SK-N-SH (cell line): Measurements from ENCODE around the gene PCED1B. TPM values are rescaled to one million over a fixed set of nuclear protein-coding genes. Genes with fewer than 3 reads are reported as not detected.

Source experiments
- CTCF ChIA-PET: fragments of 300-600, 350-600 bp; formaldehyde crosslinking; extraction: SDS; loops from one replicate; lab custom pipeline; 2021; lab: Yijun Ruan, JAX
- POLR2A ChIA-PET: fragments of 350-600 bp; sonication (Branson Sonifier 250); formaldehyde crosslinking; extraction: SDS; loops from one replicate; lab custom pipeline; 2020; ENCODE audit warnings: antibody characterized with exemption, inconsistent platforms; lab: Yijun Ruan, JAX
- DNase-seq: peaks from one replicate; pipeline ENCODE4 v3.0.0; 2012
- H2AFZ ChIP-seq: fragments of 200-600 bp; sonication (generic); 2 replicates; pipeline ENCODE4 v1.8.1; 2016; ENCODE audit warnings: antibody characterized with exemption, mild to moderate bottlenecking, low read depth
- H3F3A ChIP-seq: fragments of 200-600 bp; sonication (generic); replicated peaks from 2 replicates; pipeline ENCODE3; 2016; ENCODE audit warnings: antibody characterized with exemption, mild to moderate bottlenecking; ENCODE audit not compliant: insufficient read depth
- H3K27ac ChIP-seq, 2 experiments: fragments of 200-500 bp in 1 of 2; fragments of 200-600 bp in 1 of 2; sonication (Bioruptor generic) in 1 of 2; sonication (generic), shearing (Covaris generic) in 1 of 2; 2 replicates each; pipeline versions ENCODE4 v1.5.1 to v1.6.1; 2014 to 2016; ENCODE audit warnings: low read depth in 2 of 2, inconsistent platforms in 1 of 2, low read length in 1 of 2, mild to moderate bottlenecking in 1 of 2, mixed read lengths in 1 of 2
- H3K27me3 ChIP-seq: fragments of 200-600 bp; sonication (generic), shearing (Covaris generic); 2 replicates; pipeline ENCODE4 v1.6.1; 2016; ENCODE audit warnings: mixed run types; ENCODE audit not compliant: insufficient read depth
- H3K36me3 ChIP-seq, 2 experiments: fragments of 200-500 bp in 1 of 2; fragments of 200-600 bp in 1 of 2; sonication (Bioruptor generic) in 1 of 2; sonication (generic) in 1 of 2; replicated peaks in 1 of 2; 2 replicates each; pipeline versions ENCODE3 to v1.5.1; 2014 to 2016; ENCODE audit warnings: low read length in 1 of 2, mild to moderate bottlenecking in 1 of 2; ENCODE audit not compliant: insufficient read depth in 2 of 2, control insufficient read depth in 1 of 2
- H3K4me1 ChIP-seq, 2 experiments: fragments of 200-500 bp in 1 of 2; fragments of 200-600 bp in 1 of 2; sonication (Bioruptor generic) in 1 of 2; sonication (generic), shearing (Covaris generic) in 1 of 2; 2 replicates each; pipeline versions ENCODE4 v1.5.1 to v1.6.1; 2014 to 2016; ENCODE audit warnings: low read depth in 1 of 2, low read length in 1 of 2, mixed run types in 1 of 2; ENCODE audit not compliant: insufficient read depth in 2 of 2, control insufficient read depth in 1 of 2
- H3K4me2 ChIP-seq: fragments of 200-600 bp; sonication (generic), shearing (Covaris generic); 2 replicates; pipeline ENCODE4 v1.6.1; 2017; ENCODE audit warnings: mixed run types
- H3K4me3 ChIP-seq, 2 experiments: fragments of 200-500 bp in 1 of 2; fragments of 200-600 bp in 1 of 2; sonication (Bioruptor generic) in 1 of 2; sonication (generic), shearing (Covaris generic) in 1 of 2; 2 replicates each; pipeline versions ENCODE4 v1.5.1 to v1.8.1; 2014 to 2016; ENCODE audit warnings: low read depth in 2 of 2, inconsistent platforms in 1 of 2, low read length in 1 of 2, mild to moderate bottlenecking in 1 of 2, mixed read lengths in 1 of 2, moderate library complexity in 1 of 2
- H3K79me2 ChIP-seq: fragments of 200-600 bp; sonication (generic); 2 replicates; pipeline ENCODE4 v1.8.1; 2017; ENCODE audit warnings: mild to moderate bottlenecking; ENCODE audit not compliant: insufficient read depth
- H3K9ac ChIP-seq: fragments of 200-600 bp; sonication (generic); 2 replicates; pipeline ENCODE4 v1.6.1; 2017; ENCODE audit warnings: mixed run types
- H3K9me2 ChIP-seq: fragments of 200-600 bp; sonication (generic); 2 replicates; pipeline ENCODE4 v1.6.1; 2017; ENCODE audit warnings: mixed run types
- H3K9me3 ChIP-seq: fragments of 200-600 bp; sonication (generic); 2 replicates; pipeline ENCODE4 v1.6.1; 2017; ENCODE audit warnings: mixed run types, mild to moderate bottlenecking, moderate library complexity
- H4K20me1 ChIP-seq: fragments of 200-600 bp; sonication (generic); 2 replicates; pipeline ENCODE4 v1.6.1; 2017; ENCODE audit warnings: mild to moderate bottlenecking, mixed run types; ENCODE audit not compliant: insufficient read depth
- CHD2 ChIP-seq: fragments of 150-350 bp; IDR thresholded peaks from 2 replicates; pipeline ENCODE4 v1.6.1; 2018; ENCODE audit warnings: low read length; ENCODE audit not compliant: partially characterized antibody
- CTCF ChIP-seq: fragments of 200-600 bp; sonication (generic); IDR thresholded peaks from 2 replicates; pipeline ENCODE4 v1.6.1; 2017; ENCODE audit warnings: antibody characterized with exemption, mild to moderate bottlenecking, moderate library complexity
- FOSL2 ChIP-seq: IDR thresholded peaks from 2 replicates; pipeline ENCODE4 v1.4.0; 2012; ENCODE audit warnings: low read depth, mild to moderate bottlenecking, moderate library complexity, borderline replicate concordance
- JUND ChIP-seq: IDR thresholded peaks from 2 replicates; pipeline ENCODE4 v1.4.0; 2012
- MEF2A ChIP-seq: IDR thresholded peaks from 2 replicates; pipeline ENCODE4 v1.4.0; 2012; ENCODE audit warnings: low read depth, borderline replicate concordance
- MXI1 ChIP-seq: IDR thresholded peaks from 2 replicates; pipeline ENCODE4 v1.6.1; 2012; ENCODE audit warnings: mild to moderate bottlenecking, low read depth, low read length, improper control_type of control experiment
- NRF1 ChIP-seq: IDR thresholded peaks from 2 replicates; pipeline ENCODE4 v1.6.1; 2012; ENCODE audit warnings: low read depth, mild to moderate bottlenecking, low read length
- PBX3 ChIP-seq: IDR thresholded peaks from 2 replicates; pipeline ENCODE4; 2012
- POLR2AphosphoS5 ChIP-seq: IDR thresholded peaks from 2 replicates; pipeline ENCODE4 v1.6.1; 2012; ENCODE audit warnings: low read depth, low read length
- RFX5 ChIP-seq: IDR thresholded peaks from 2 replicates; pipeline ENCODE4 v1.6.1; 2012; ENCODE audit warnings: mild to moderate bottlenecking, improper control_type of control experiment, low read length
- SIN3A ChIP-seq: IDR thresholded peaks from 2 replicates; pipeline ENCODE4 v1.6.1; 2012; ENCODE audit warnings: low read depth, mild to moderate bottlenecking, low read length, moderate library complexity, borderline replicate concordance
- SMC3 ChIP-seq: IDR thresholded peaks from 2 replicates; pipeline ENCODE4 v1.6.1; 2012; ENCODE audit warnings: low read depth, low read length, improper control_type of control experiment
- TAF1 ChIP-seq: IDR thresholded peaks from 2 replicates; pipeline ENCODE4 v1.6.1; 2012; ENCODE audit warnings: low read depth, mild to moderate bottlenecking, low read length, moderate library complexity, borderline replicate concordance
- TCF12 ChIP-seq: IDR thresholded peaks from 2 replicates; pipeline ENCODE4 v1.4.0; 2012
- TEAD4 ChIP-seq: IDR thresholded peaks from 2 replicates; pipeline ENCODE4 v1.4.0; 2012; ENCODE audit warnings: mild to moderate bottlenecking, borderline replicate concordance; ENCODE audit not compliant: insufficient read depth
- polyA plus RNA-seq, 3 experiments: library from polyadenylated mRNA; depleted of rRNA; stranded (reverse); fragments of >200 nt; gene quantifications; 2 replicates each; pipeline ENCODE4 v1.2.3, GENCODE V29; 2012
- TF ChIP-seq, protein P1 (sequence below): fragments of 150-350 bp; IDR thresholded peaks from 2 replicates; pipeline ENCODE4 v1.6.1; 2016; ENCODE audit warnings: mild to moderate bottlenecking, low read depth, low read length
- TF ChIP-seq, protein P2 (sequence below): IDR thresholded peaks from 2 replicates; pipeline ENCODE4 v1.4.0; 2012; ENCODE audit warnings: low read depth
- TF ChIP-seq, protein P3 (sequence below): IDR thresholded peaks from 2 replicates; pipeline ENCODE4 v1.4.0; 2012; ENCODE audit warnings: low read depth, borderline replicate concordance

The PCED1B gene
- polyA plus RNA-seq, 1 of the 3 experiments (the other 2 are of a cell fraction), result 0.21 TPM

DNA sequence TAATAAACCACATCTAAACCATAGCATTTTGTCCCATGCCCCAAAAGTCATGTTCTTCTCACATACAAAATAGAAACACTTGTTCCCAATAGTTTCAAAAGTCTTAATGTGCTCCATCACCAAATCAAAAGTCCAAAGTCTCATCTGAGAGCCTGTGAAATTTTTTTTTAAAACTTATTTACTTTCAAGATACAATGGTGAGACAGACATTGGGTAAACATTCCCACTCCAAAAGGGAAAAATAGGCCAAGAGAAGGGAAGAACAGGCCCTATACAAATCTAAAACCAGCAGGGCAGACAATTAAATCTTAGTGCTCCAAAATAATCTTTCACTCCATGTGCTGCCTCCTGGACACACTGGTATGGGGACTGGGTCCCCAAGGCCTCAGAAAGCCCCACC is 84.7 kb downstream of the PCED1B start:
- Histone ChIP-seq H3K27me3 (no peaks in the 10 kb centered on the region), H3K27ac (no peak overlapping the region), H3K4me2 (no peak overlapping the region), H3K9me2 (0 out of 2 replicates have a peak, but pooled peaks cover 2% of the 10 kb centered on the region), H4K20me1 (no peaks in the 10 kb centered on the region), H3K4me3 (no peak overlapping the region), H3K9ac (no peak overlapping the region), H3K4me1 (no peaks in the 10 kb centered on the region), H3F3A (no peaks in the 10 kb centered on the region), H3K9me3 (no peaks in the 10 kb centered on the region), H3K79me2 (no peaks in the 10 kb centered on the region), H2AFZ (no peak overlapping the region), H3K36me3 (no peaks in the 10 kb centered on the region)
- DNase-seq, result no peak
- ChIA-PET CTCF (no interaction called here), POLR2A (no interaction called here)
- no peak for TF ChIP-seq TAF1
- no peak for TF ChIP-seq TEAD4
- no peak for TF ChIP-seq SIN3A
- no peak for TF ChIP-seq TCF12
- TF ChIP-seq, protein P1, sequence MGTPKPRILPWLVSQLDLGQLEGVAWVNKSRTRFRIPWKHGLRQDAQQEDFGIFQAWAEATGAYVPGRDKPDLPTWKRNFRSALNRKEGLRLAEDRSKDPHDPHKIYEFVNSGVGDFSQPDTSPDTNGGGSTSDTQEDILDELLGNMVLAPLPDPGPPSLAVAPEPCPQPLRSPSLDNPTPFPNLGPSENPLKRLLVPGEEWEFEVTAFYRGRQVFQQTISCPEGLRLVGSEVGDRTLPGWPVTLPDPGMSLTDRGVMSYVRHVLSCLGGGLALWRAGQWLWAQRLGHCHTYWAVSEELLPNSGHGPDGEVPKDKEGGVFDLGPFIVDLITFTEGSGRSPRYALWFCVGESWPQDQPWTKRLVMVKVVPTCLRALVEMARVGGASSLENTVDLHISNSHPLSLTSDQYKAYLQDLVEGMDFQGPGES, result no peak
- TF ChIP-seq, protein P2, sequence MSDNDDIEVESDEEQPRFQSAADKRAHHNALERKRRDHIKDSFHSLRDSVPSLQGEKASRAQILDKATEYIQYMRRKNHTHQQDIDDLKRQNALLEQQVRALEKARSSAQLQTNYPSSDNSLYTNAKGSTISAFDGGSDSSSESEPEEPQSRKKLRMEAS, result no peak
- no peak for TF ChIP-seq JUND
- TF ChIP-seq PBX3, result no peak
- no peak for TF ChIP-seq RFX5
- TF ChIP-seq, protein P3, sequence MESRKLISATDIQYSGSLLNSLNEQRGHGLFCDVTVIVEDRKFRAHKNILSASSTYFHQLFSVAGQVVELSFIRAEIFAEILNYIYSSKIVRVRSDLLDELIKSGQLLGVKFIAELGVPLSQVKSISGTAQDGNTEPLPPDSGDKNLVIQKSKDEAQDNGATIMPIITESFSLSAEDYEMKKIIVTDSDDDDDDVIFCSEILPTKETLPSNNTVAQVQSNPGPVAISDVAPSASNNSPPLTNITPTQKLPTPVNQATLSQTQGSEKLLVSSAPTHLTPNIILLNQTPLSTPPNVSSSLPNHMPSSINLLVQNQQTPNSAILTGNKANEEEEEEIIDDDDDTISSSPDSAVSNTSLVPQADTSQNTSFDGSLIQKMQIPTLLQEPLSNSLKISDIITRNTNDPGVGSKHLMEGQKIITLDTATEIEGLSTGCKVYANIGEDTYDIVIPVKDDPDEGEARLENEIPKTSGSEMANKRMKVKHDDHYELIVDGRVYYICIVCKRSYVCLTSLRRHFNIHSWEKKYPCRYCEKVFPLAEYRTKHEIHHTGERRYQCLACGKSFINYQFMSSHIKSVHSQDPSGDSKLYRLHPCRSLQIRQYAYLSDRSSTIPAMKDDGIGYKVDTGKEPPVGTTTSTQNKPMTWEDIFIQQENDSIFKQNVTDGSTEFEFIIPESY, result no peak
- no peak for TF ChIP-seq POLR2AphosphoS5
- TF ChIP-seq CTCF, result no peak
- TF ChIP-seq NRF1, result no peak
- TF ChIP-seq SMC3, result no peak
- TF ChIP-seq MXI1, result no peak
- no peak for TF ChIP-seq MEF2A
- no peak for TF ChIP-seq CHD2
- TF ChIP-seq FOSL2, result no peak
